ENCODE results near the gene SERPINI1. TPM values are rescaled to one million over a fixed set of nuclear protein-coding genes. Genes with fewer than 3 reads are reported as not detected.

Gene SERPINI1
- total and polyA plus RNA-seq, 9 of the 15 experiments (the other 6 are each of a cell fraction or from before 2014, with no cell fraction given), result 1.6 to 9.9 (median 3.5) TPM

DNA sequence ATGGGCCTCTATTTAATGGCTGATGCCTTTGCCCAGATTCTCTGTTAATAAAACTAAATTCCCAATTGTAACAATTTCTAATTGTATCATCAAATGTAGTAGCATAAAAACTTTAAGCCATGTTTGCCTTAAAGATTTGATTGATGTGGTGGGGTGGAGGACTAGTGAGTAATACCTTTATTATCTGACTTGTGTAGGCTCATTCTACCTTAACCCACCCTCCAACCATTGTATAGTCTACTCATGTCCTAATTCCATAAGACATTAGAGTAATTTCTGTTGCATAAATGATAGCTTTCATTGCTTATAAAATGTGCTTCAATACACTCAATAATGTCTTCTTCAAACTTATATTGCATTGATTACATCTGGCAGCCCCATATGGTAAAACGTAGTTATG, 25.8 kb downstream of the SERPINI1 start:
- Histone ChIP-seq H3K36me3 (ENCODE audit: control insufficient read depth, insufficient read depth, low read length) (no peaks in the 10 kb centered on the region), H3K79me2 (ENCODE audit: control insufficient read depth, insufficient read depth, low read length) (no peaks in the 10 kb centered on the region), H3K9ac (ENCODE audit: insufficient read depth in 1 of 2, low read depth in 2 of 2, low read length in 2 of 2) (no peak overlapping the region), H3K27ac (ENCODE audit: extremely low read depth, low read depth, low read length) (no peak overlapping the region), H3K9me1 (ENCODE audit: control insufficient read depth, insufficient read depth, low read length) (no peaks in the 10 kb centered on the region), H4K20me1 (replicated peaks; ENCODE audit: control insufficient read depth, insufficient read depth, low read length) (no peaks in the 10 kb centered on the region), H3K4me2 (ENCODE audit: insufficient read depth, low read length) (no peak overlapping the region), H3K9me3 (replicated peaks; ENCODE audit: control insufficient read depth, insufficient read depth, low read depth, low read length) (no peaks in the 10 kb centered on the region), H3K27me3 (ENCODE audit: control insufficient read depth in 2 of 2, insufficient read depth in 2 of 2, low read length in 2 of 2) (no peaks in the 10 kb centered on the region), H2AFZ (ENCODE audit: low read depth, low read length) (no peak overlapping the region), H3K4me3 (no peak overlapping the region), H3K4me1 (replicated peaks in 1 of 2; ENCODE audit: control insufficient read depth in 2 of 2, insufficient read depth in 2 of 2, low read length in 2 of 2) (no peaks in the 10 kb centered on the region)
- 0% methylated on average over 1 of the region's 1 CpG for WGBS (ENCODE audit: insufficient coverage, low coverage, missing lambda C conversion rate)
- DNase-seq (ENCODE audit: extremely low read depth in 1 of 4, low spot score in 3 of 4), result no peak
- FAIRE-seq, result no peak
- ChIA-PET CTCF (ENCODE audit: low intra/inter-chr PET ratio) (no interaction called here), POLR2A (no interaction called here)
- no TSS peak for BruUV-seq (replicated peaks)
- in situ Hi-C loops (cut with MboI) (no loop called here), intact Hi-C loops (cut with micrococcal nuclease) (no loop called here)
- no peak for ATAC-seq
- TF ChIP-seq OTX1 (CRISPR knock-in tag; IDR thresholded peaks at IDR 0.05) (no peak), TCF3 (CRISPR knock-in tag; IDR thresholded peaks at IDR 0.05) (no peak), MCM7 (IDR thresholded peaks at IDR 0.05) (no peak), RBM34 (IDR thresholded peaks at IDR 0.05; ENCODE audit: borderline replicate concordance, insufficient read depth, low read length) (no peak), AFF4 (CRISPR knock-in tag; IDR thresholded peaks at IDR 0.05) (no peak), RBFOX2 (IDR thresholded peaks at IDR 0.05; ENCODE audit: low read depth, low read length) (no peak), LCOR (CRISPR knock-in tag; IDR thresholded peaks at IDR 0.05) (no peak), ARHGAP35 (IDR thresholded peaks at IDR 0.05; ENCODE audit: partially characterized antibody) (no peak), RCOR1 (IDR thresholded peaks at IDR 0.05; ENCODE audit: borderline replicate concordance in 1 of 2, low read depth in 2 of 2, low read length in 2 of 2) (no peak)
- TF ChIP-seq, protein P1, sequence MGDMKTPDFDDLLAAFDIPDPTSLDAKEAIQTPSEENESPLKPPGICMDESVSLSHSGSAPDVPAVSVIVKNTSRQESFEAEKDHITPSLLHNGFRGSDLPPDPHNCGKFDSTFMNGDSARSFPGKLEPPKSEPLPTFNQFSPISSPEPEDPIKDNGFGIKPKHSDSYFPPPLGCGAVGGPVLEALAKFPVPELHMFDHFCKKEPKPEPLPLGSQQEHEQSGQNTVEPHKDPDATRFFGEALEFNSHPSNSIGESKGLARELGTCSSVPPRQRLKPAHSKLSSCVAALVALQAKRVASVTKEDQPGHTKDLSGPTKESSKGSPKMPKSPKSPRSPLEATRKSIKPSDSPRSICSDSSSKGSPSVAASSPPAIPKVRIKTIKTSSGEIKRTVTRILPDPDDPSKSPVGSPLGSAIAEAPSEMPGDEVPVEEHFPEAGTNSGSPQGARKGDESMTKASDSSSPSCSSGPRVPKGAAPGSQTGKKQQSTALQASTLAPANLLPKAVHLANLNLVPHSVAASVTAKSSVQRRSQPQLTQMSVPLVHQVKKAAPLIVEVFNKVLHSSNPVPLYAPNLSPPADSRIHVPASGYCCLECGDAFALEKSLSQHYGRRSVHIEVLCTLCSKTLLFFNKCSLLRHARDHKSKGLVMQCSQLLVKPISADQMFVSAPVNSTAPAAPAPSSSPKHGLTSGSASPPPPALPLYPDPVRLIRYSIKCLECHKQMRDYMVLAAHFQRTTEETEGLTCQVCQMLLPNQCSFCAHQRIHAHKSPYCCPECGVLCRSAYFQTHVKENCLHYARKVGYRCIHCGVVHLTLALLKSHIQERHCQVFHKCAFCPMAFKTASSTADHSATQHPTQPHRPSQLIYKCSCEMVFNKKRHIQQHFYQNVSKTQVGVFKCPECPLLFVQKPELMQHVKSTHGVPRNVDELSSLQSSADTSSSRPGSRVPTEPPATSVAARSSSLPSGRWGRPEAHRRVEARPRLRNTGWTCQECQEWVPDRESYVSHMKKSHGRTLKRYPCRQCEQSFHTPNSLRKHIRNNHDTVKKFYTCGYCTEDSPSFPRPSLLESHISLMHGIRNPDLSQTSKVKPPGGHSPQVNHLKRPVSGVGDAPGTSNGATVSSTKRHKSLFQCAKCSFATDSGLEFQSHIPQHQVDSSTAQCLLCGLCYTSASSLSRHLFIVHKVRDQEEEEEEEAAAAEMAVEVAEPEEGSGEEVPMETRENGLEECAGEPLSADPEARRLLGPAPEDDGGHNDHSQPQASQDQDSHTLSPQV (IDR thresholded peaks at IDR 0.05), result no peak
- TF ChIP-seq, protein P2, sequence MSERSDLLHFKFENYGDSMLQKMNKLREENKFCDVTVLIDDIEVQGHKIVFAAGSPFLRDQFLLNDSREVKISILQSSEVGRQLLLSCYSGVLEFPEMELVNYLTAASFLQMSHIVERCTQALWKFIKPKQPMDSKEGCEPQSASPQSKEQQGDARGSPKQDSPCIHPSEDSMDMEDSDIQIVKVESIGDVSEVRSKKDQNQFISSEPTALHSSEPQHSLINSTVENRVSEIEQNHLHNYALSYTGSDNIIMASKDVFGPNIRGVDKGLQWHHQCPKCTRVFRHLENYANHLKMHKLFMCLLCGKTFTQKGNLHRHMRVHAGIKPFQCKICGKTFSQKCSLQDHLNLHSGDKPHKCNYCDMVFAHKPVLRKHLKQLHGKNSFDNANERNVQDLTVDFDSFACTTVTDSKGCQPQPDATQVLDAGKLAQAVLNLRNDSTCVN (CRISPR knock-in tag; IDR thresholded peaks at IDR 0.05), result no peak

All from K562 (cell line).